GM12878 (cell line): ENCODE results near the gene PDE6G. TPM values are rescaled to one million over a fixed set of nuclear protein-coding genes. Genes with fewer than 3 reads are reported as not detected.

Source experiments
- ATAC-seq: fragments of 200-7000 bp; cut with Tn5 transposase; 3 replicates; pipeline ENCODE4 v1.9.1; 2020; ENCODE audit warnings: mild to moderate bottlenecking, moderate library complexity
- BruUV-seq: library from RNA; stranded (reverse); fragments of 400-500 nt; replicated peaks from 2 replicates; lab custom pipeline; 2021; lab: Mats Ljungman, UMichigan
- CTCF ChIA-PET: fragments of 300-600 bp; sonication (Branson Sonifier 250); formaldehyde crosslinking; extraction: SDS; loops from one replicate; lab custom pipeline; 2021; ENCODE audit warnings: inconsistent platforms; lab: Yijun Ruan, JAX
- POLR2A ChIA-PET: fragments of 350-600 bp; formaldehyde crosslinking; extraction: SDS; loops from one replicate; lab custom pipeline; 2021; ENCODE audit warnings: inconsistent platforms; lab: Charles Lee
- RAD21 ChIA-PET: fragments of 300-600 bp; sonication (Branson Sonifier 250); formaldehyde crosslinking; loops from one replicate; lab custom pipeline; 2023; ENCODE audit warnings: antibody characterized with exemption; ENCODE audit not compliant: unreplicated experiment; lab: Charles Lee
- SMC1A ChIA-PET: fragments of 300-600 bp; sonication (Branson Sonifier 250); formaldehyde crosslinking; loops from one replicate; lab custom pipeline; 2023; ENCODE audit not compliant: unreplicated experiment, uncharacterized antibody; lab: Charles Lee
- DNase-seq: peaks from one replicate; pipeline ENCODE4 v3.0.0-alpha.2; 2011; ENCODE audit warnings: low read depth, low spot score
- FAIRE-seq: peaks from 3 replicates; lab custom pipeline; 2011; peaks lifted over from hg19 to GRCh38; lab: Jason Lieb, UNC
- H2AFZ ChIP-seq: 2 replicates; pipeline ENCODE4 v1.6.0; 2011; ENCODE audit warnings: low read depth, low read length, control low read depth; ENCODE audit not compliant: control insufficient read depth
- H3K27ac ChIP-seq: 2 replicates; pipeline ENCODE4 v1.5.1; 2011; ENCODE audit warnings: control low read depth; ENCODE audit not compliant: control insufficient read depth, insufficient read depth
- H3K27me3 ChIP-seq, 2 experiments: replicated peaks in 1 of 2; 2 replicates each; pipeline versions ENCODE4 v1.6.0 to v1.6.1; 2011; ENCODE audit warnings: low read length in 1 of 2; ENCODE audit not compliant: control insufficient read depth in 2 of 2, insufficient read depth in 2 of 2
- H3K36me3 ChIP-seq, 2 experiments: 2 replicates each; pipeline ENCODE4 v1.5.1; 2011; ENCODE audit warnings: low read length in 1 of 2; ENCODE audit not compliant: control insufficient read depth in 2 of 2, insufficient read depth in 2 of 2
- H3K4me1 ChIP-seq: 2 replicates; pipeline ENCODE4 v1.6.1; 2011; ENCODE audit warnings: mild to moderate bottlenecking, low read length, moderate library complexity, mixed read lengths; ENCODE audit not compliant: control insufficient read depth, insufficient read depth
- H3K4me2 ChIP-seq: 2 replicates; pipeline ENCODE4 v1.6.0; 2011; ENCODE audit warnings: control low read depth; ENCODE audit not compliant: control insufficient read depth, insufficient read depth
- H3K4me3 ChIP-seq: fragments of 200-600 bp; sonication (generic); 2 replicates; pipeline ENCODE4 v1.5.1; 2016
- H3K79me2 ChIP-seq: 2 replicates; pipeline ENCODE4 v1.6.0; 2011; ENCODE audit warnings: low read length; ENCODE audit not compliant: control insufficient read depth, insufficient read depth
- H3K9ac ChIP-seq: 2 replicates; pipeline ENCODE4 v1.8.0; 2011; ENCODE audit warnings: low read length, control low read depth, mixed read lengths; ENCODE audit not compliant: control insufficient read depth, insufficient read depth
- H3K9me3 ChIP-seq: replicated peaks from 3 replicates; pipeline ENCODE4 v1.5.1; 2011; ENCODE audit warnings: mild to moderate bottlenecking, low read length; ENCODE audit not compliant: control insufficient read depth, insufficient read depth
- H4K20me1 ChIP-seq: 2 replicates; pipeline ENCODE4 v1.6.0; 2011; ENCODE audit not compliant: control insufficient read depth, insufficient read depth
- ATF3 ChIP-seq: IDR thresholded peaks from 2 replicates; pipeline ENCODE4 v1.6.1; 2011; ENCODE audit warnings: low read depth, mild to moderate bottlenecking, low read length, moderate library complexity, borderline replicate concordance; ENCODE audit errors: extremely low read depth
- BCL3 ChIP-seq: IDR thresholded peaks from 2 replicates; pipeline ENCODE4 v1.6.1; 2011; ENCODE audit warnings: borderline replicate concordance, low read depth, mild to moderate bottlenecking, moderate library complexity, low read length; ENCODE audit not compliant: insufficient read depth, poor library complexity, severe bottlenecking
- CBX3 ChIP-seq: fragments of 200-600 bp; sonication (generic); IDR thresholded peaks from 2 replicates; pipeline ENCODE4 v1.6.1; 2016; ENCODE audit warnings: low read depth, borderline replicate concordance
- CREB1 ChIP-seq: IDR thresholded peaks from 2 replicates; pipeline ENCODE4 v1.6.1; 2012; ENCODE audit warnings: low read depth, mild to moderate bottlenecking, inconsistent platforms
- ELK1 ChIP-seq: IDR thresholded peaks from 2 replicates; pipeline ENCODE4 v1.6.1; 2012; ENCODE audit warnings: low read depth, low read length, improper control_type of control experiment
- NBN ChIP-seq: fragments of 450-650 bp; IDR thresholded peaks from 2 replicates; pipeline ENCODE4 v1.6.1; 2016
- NFYA ChIP-seq: IDR thresholded peaks from 2 replicates; pipeline ENCODE4 v1.6.1; 2011; ENCODE audit warnings: low read depth, mild to moderate bottlenecking, low read length, improper control_type of control experiment, borderline replicate concordance
- NKRF ChIP-seq: fragments of 450-650 bp; conservative IDR thresholded peaks from 2 replicates; pipeline ENCODE4 v1.6.1; 2017; ENCODE audit warnings: mild to moderate bottlenecking, moderate library complexity
- NRF1 ChIP-seq: conservative IDR thresholded peaks from 2 replicates; pipeline ENCODE4 v1.6.1; 2011; ENCODE audit warnings: mild to moderate bottlenecking, low read depth, low read length, improper control_type of control experiment
- RCOR1 ChIP-seq: conservative IDR thresholded peaks from 2 replicates; pipeline ENCODE4 v1.6.1; 2012; ENCODE audit warnings: low read depth, low read length, improper control_type of control experiment
- SMC3 ChIP-seq: IDR thresholded peaks from 2 replicates; pipeline ENCODE4 v1.6.1; 2011; ENCODE audit warnings: low read length, improper control_type of control experiment, borderline replicate concordance
- SREBF1 ChIP-seq: IDR thresholded peaks from 2 replicates; pipeline ENCODE4 v1.6.1; 2012; ENCODE audit warnings: mild to moderate bottlenecking, low read length
- SREBF2 ChIP-seq: IDR thresholded peaks from 2 replicates; pipeline ENCODE4 v1.6.1; 2012; ENCODE audit warnings: mild to moderate bottlenecking, low read length
- STAT3 ChIP-seq: IDR thresholded peaks from 2 replicates; pipeline ENCODE4 v1.6.1; 2011; ENCODE audit warnings: low read depth, low read length, improper control_type of control experiment
- TCF12 ChIP-seq: IDR thresholded peaks from 2 replicates; pipeline ENCODE4 v1.6.1; 2011; ENCODE audit warnings: low read depth, mild to moderate bottlenecking, low read length
- ZNF687 ChIP-seq: fragments of 450-650 bp; IDR thresholded peaks from 2 replicates; pipeline ENCODE4 v1.6.1; 2017; ENCODE audit warnings: mild to moderate bottlenecking, moderate library complexity
- WGBS: methylation state at CpG from one replicate; pipeline ENCODE4 v1.1.6; 2016; ENCODE audit warnings: low lambda C conversion rate; ENCODE audit not compliant: insufficient replicate concordance, insufficient coverage; ENCODE audit errors: missing lambda C conversion rate; 5-methylcytosine and 5-hydroxymethylcytosine counted together
- in situ Hi-C: fragments of 300-500 bp; cut with MboI; formaldehyde crosslinking; loops from 9 replicates; pipeline ENCODE4 v1.14.3; 2018; ENCODE audit warnings: mixed read lengths
- intact Hi-C: fragments of 100-400 bp; cut with micrococcal nuclease; formaldehyde crosslinking; loops from one replicate; pipeline ENCODE4 v1.14.2; 2022; ENCODE audit not compliant: unreplicated experiment
- polyA plus RNA-seq, 11 experiments: library from polyadenylated mRNA; depleted of rRNA in 4 of 11; unstranded in 6 of 11; stranded (reverse) in 5 of 11; fragments of >200 nt; fragmentation: Nextera tagmentation in 4 of 11; fragmentation: Illumina TruSeq in 1 of 11; extraction: Ambion mirVana in 4 of 11; extraction: Trizol in 1 of 11; gene quantifications; 1 replicate in 1 of 11; 2 replicates in 10 of 11; pipeline versions ENCODE4 v1.2.1 to v1.2.3, GENCODE V29; 2011 to 2016; ENCODE audit warnings: inconsistent platforms in 2 of 11, missing spikeins in 2 of 11, low read depth in 1 of 11
- total RNA-seq, 4 experiments: library from RNA; depleted of rRNA in 3 of 4; stranded (reverse); fragments of >200 nt in 3 of 4; fragmentation: Illumina TruSeq in 1 of 4; extraction: Trizol in 1 of 4; gene quantifications; 2 replicates each; pipeline versions ENCODE4 v1.2.1 to v1.2.3, GENCODE V29; 2013 to 2021

Gene PDE6G
- total and polyA plus RNA-seq, 10 of the 15 experiments (the other 5 are each of a cell fraction or from before 2014, with no cell fraction given): 0.55 to 12.1 (median 4.3) TPM

GRCh38 chr17:81635431-81635830, 20.9 kb downstream of the PDE6G start:
- POLR2A ChIA-PET: interaction anchor here (0.7 kb wide), 1 partner anchor 179 kb away, joined by 4 read pairs; no protein-coding TSS in a partner anchor
- H3K27me3 ChIP-seq: no peaks in the 10 kb centered on the region
- H4K20me1 ChIP-seq: no peaks in the 10 kb centered on the region
- no peak for DNase-seq
- WGBS: 80% methylated on average over 5 of the region's 5 CpGs
- peaks cover 4% of the 10 kb centered on the region for H3K4me1 ChIP-seq
- peak overlapping the region; percentile 90 for H3K9ac ChIP-seq
- BruUV-seq: TSS peak; percentile 81
- in situ Hi-C loops: no loop called here
- no peak for ATAC-seq
- no peak overlapping the region for H2AFZ ChIP-seq
- no peaks in the 10 kb centered on the region for H3K36me3 ChIP-seq
- peak overlapping the region; percentile 90 for H3K4me3 ChIP-seq
- RAD21 ChIA-PET: no interaction called here
- H3K9me3 ChIP-seq: no peaks in the 10 kb centered on the region
- peaks cover 36% of the 10 kb centered on the region for H3K79me2 ChIP-seq
- CTCF ChIA-PET: no interaction called here
- SMC1A ChIA-PET: no interaction called here
- 0 out of 2 replicates have a peak overlapping the region, but pooled peaks have one; percentile 10 for H3K27ac ChIP-seq
- FAIRE-seq: no peak
- intact Hi-C loops: no loop called here
- peak overlapping the region; percentile 61 for H3K4me2 ChIP-seq
- no peak for TF ChIP-seq TCF12
- TF ChIP-seq BCL3: no peak
- TF ChIP-seq NBN: no peak
- TF ChIP-seq ZNF687: no peak
- no peak for TF ChIP-seq CREB1
- no peak for TF ChIP-seq ELK1
- TF ChIP-seq NFYA: no peak
- TF ChIP-seq SREBF1: no peak
- no peak for TF ChIP-seq ATF3
- TF ChIP-seq CBX3: no peak
- no peak for TF ChIP-seq SMC3
- no peak for TF ChIP-seq SREBF2
- TF ChIP-seq STAT3: no peak
- TF ChIP-seq RCOR1: no peak
- no peak for TF ChIP-seq NRF1
- TF ChIP-seq NKRF: no peak
